Activated T-helper 9 cell treated with anti-CD3 and anti-CD28 coated beads, Interleukin-2, amount 50 U/mL, for 16 hours (primary cell): Measurements from ENCODE around the gene SLC9B1.
A peak's percentile ranks its signal among the peaks of the same experiment; 100 is the strongest.
"Not testable (repeated sequence)": the region's sequence is repeated elsewhere in the genome, so short reads cannot be mapped to it uniquely, and the experiment has no call there.

Source experiments
- DNase-seq: peaks from one replicate; pipeline ENCODE4 v3.0.0-alpha.2; 2020; ENCODE audit warnings: low read depth

The SLC9B1 gene

GRCh38 chr4:102878349-102878748, 141.2 kb downstream of the SLC9B1 start:
- not testable (repeated sequence) for DNase-seq

GRCh38 chr4:102877477-102878106, 141.9 kb downstream of the SLC9B1 start:
- DNase-seq: not testable (repeated sequence)

- no peak for DNase-seq
These were observed 147.7 kb downstream of the SLC9B1 start for GRCh38 chr4:102871772-102872171.

- no peak for DNase-seq
These were observed 149.8 kb downstream of the SLC9B1 start for GRCh38 chr4:102869569-102870197.

- DNase-seq: peak; percentile 84
These were observed 150.5 kb downstream of the SLC9B1 start, which contains the start of gene CISD2 for GRCh38 chr4:102868781-102869568. TSS of gene CISD2 (plus strand) at chr4:102868992. CDS start at chr4:102869085, 93 bp downstream.

GRCh38 chr4:102868153-102868780, 151.2 kb downstream of the SLC9B1 start:
- DNase-seq: no peak

- no peak for DNase-seq
These were observed 152.0 kb downstream of the SLC9B1 start for GRCh38 chr4:102867278-102868152.

- DNase-seq: not testable (repeated sequence)
These were observed 154.2 kb downstream of the SLC9B1 start for GRCh38 chr4:102865327-102865726.

GRCh38 chr4:102862747-102863146, 156.8 kb downstream of the SLC9B1 start:
- DNase-seq: no peak

GRCh38 chr4:102862016-102862415, 157.5 kb downstream of the SLC9B1 start:
- no peak for DNase-seq

GRCh38 chr4:102860611-102861324, 158.7 kb downstream of the SLC9B1 start:
- DNase-seq: no peak

GRCh38 chr4:102858828-102859464, 160.6 kb downstream of the SLC9B1 start:
- DNase-seq: no peak
